ENCODE data around the gene CCM2L. TPM values are rescaled to one million over a fixed set of nuclear protein-coding genes. Genes with fewer than 3 reads are reported as not detected.

The CCM2L gene
- total and polyA plus RNA-seq, 10 of the 15 experiments (the other 5 are each of a cell fraction or from before 2014, with no cell fraction given), result not detected

- ChIA-PET CTCF (no interaction called here), RAD21 (ENCODE audit: unreplicated experiment) (no interaction called here), SMC1A (ENCODE audit: uncharacterized antibody, unreplicated experiment) (no interaction called here), POLR2A (no interaction called here)
- H3K27me3 ChIP-seq (replicated peaks in 1 of 2; ENCODE audit: control insufficient read depth in 2 of 2, insufficient read depth in 2 of 2, low read length in 1 of 2), result no peaks in the 10 kb centered on the region; a peak in 2 of 4 replicates
- no peaks in the 10 kb centered on the region for H3K9me3 ChIP-seq (replicated peaks; ENCODE audit: control insufficient read depth, insufficient read depth, low read length)
- H3K27ac ChIP-seq (ENCODE audit: control insufficient read depth, insufficient read depth), result no peak overlapping the region
- FAIRE-seq (no peak), DNase-seq (ENCODE audit: low read depth, low spot score) (no peak), ATAC-seq (no peak)
- in situ Hi-C loops (cut with MboI), result no loop called here
- no peak overlapping the region for H3K9ac ChIP-seq (ENCODE audit: control insufficient read depth, insufficient read depth, low read length)
- H2AFZ ChIP-seq (ENCODE audit: control insufficient read depth, low read depth, low read length), result no peak overlapping the region
- no TSS peak for BruUV-seq (replicated peaks)
- TF ChIP-seq ESRRA (IDR thresholded peaks at IDR 0.05; ENCODE audit: low read length) (no peak), HDAC6 (IDR thresholded peaks at IDR 0.05; ENCODE audit: unreplicated experiment) (no peak), SP1 (IDR thresholded peaks at IDR 0.05; ENCODE audit: low read depth, low read length) (no peak), FOXM1 (IDR thresholded peaks at IDR 0.05; ENCODE audit: low read depth, low read length) (no peak), ZNF384 (IDR thresholded peaks at IDR 0.05; ENCODE audit: borderline replicate concordance, low read depth, low read length) (no peak), CUX1 (IDR thresholded peaks at IDR 0.05; ENCODE audit: insufficient replicate concordance, low read depth, low read length) (no peak), RFX5 (IDR thresholded peaks at IDR 0.05; ENCODE audit: low read depth, low read length) (no peak), SRF (IDR thresholded peaks at IDR 0.05; ENCODE audit: low read depth in 2 of 2, low read length in 2 of 2) (no peak), IKZF2 (IDR thresholded peaks at IDR 0.05) (no peak)
- H3K36me3 ChIP-seq (ENCODE audit: control insufficient read depth in 2 of 2, insufficient read depth in 2 of 2, low read length in 1 of 2), result no peaks in the 10 kb centered on the region
- H3K4me1 ChIP-seq (ENCODE audit: control insufficient read depth, insufficient read depth, low read length), result no peaks in the 10 kb centered on the region
- H3K79me2 ChIP-seq (ENCODE audit: control insufficient read depth, insufficient read depth, low read length), result no peaks in the 10 kb centered on the region
- no peak overlapping the region for H3K4me3 ChIP-seq
- intact Hi-C loops (cut with micrococcal nuclease; ENCODE audit: unreplicated experiment), result no loop called here
- no peaks in the 10 kb centered on the region for H4K20me1 ChIP-seq (ENCODE audit: control insufficient read depth, insufficient read depth)
- no peak overlapping the region for H3K4me2 ChIP-seq (ENCODE audit: control insufficient read depth, insufficient read depth)
- 0% methylated on average over 1 of the region's 1 CpG for WGBS (ENCODE audit: insufficient coverage, insufficient replicate concordance, low lambda C conversion rate, missing lambda C conversion rate)
Observed at GRCh38 chr20:31987744-31988143, 22.5 kb upstream of the CCM2L start.
